Prostate gland (tissue), 2 donors: ENCODE measurements around the gene THSD8. TPM values are rescaled to one million over a fixed set of nuclear protein-coding genes. Genes with fewer than 3 reads are reported as not detected.

Experiments
- DNase-seq: peaks from one replicate; pipeline ENCODE4 v3.0.0-alpha.2; 2019; ENCODE audit warnings: low spot score
- H3K27ac ChIP-seq, 2 donors: fragments of 200-600 bp; sonication (generic); 2 replicates each; pipeline ENCODE4 v1.5.1; 2017 to 2019
- H3K27me3 ChIP-seq: fragments of 200-600 bp; sonication (generic); replicated peaks from 2 replicates; pipeline ENCODE4 v1.5.1; 2019; ENCODE audit not compliant: insufficient read depth
- H3K36me3 ChIP-seq, 2 donors: fragments of 200-600 bp; sonication (generic); 1 replicate in 1 of 2; 2 replicates in 1 of 2; pipeline versions ENCODE4 v1.5.1 to v1.8.1; 2017 to 2019
- H3K4me1 ChIP-seq: fragments of 200-600 bp; sonication (generic); replicated peaks from 2 replicates; pipeline ENCODE4 v1.5.1; 2019
- H3K4me3 ChIP-seq, 2 donors: fragments of 200-600 bp; sonication (generic); 2 replicates each; pipeline ENCODE4 v1.5.1; 2017 to 2019
- H3K9me3 ChIP-seq: fragments of 200-600 bp; sonication (generic); 2 replicates; pipeline ENCODE4 v1.5.1; 2017
- POLR2A ChIP-seq: fragments of 450-650 bp; IDR thresholded peaks from one replicate; pipeline ENCODE4 v1.6.1; 2016; ENCODE audit warnings: antibody characterized with exemption, mild to moderate bottlenecking
- POLR2AphosphoS5 ChIP-seq: sonication (generic); formaldehyde crosslinking; IDR thresholded peaks from one replicate; pipeline ENCODE4 v1.6.1; 2017; ENCODE audit warnings: antibody characterized with exemption
- WGBS: methylation state at CpG from one replicate; pipeline ENCODE4 v1.1.5; 2018; 5-methylcytosine and 5-hydroxymethylcytosine counted together
- intact Hi-C: fragments of 100-400 bp; cut with DNase I; formaldehyde crosslinking; loops from one replicate; pipeline ENCODE4 v1.14.2; 2022
- total RNA-seq, 2 donors: library from RNA; depleted of rRNA; stranded (reverse); fragments of >200 nt; gene quantifications; one replicate each; pipeline ENCODE4 v1.1.0, GENCODE V29; 2016
- TF ChIP-seq, protein P1 (sequence below), 4 experiments: fragments of 200-600 bp in 2 of 4; fragments of 450-650 bp in 2 of 4; sonication (generic) in 2 of 4; IDR thresholded peaks; 1 replicate in 3 of 4; 2 replicates in 1 of 4; pipeline ENCODE4 v1.5.1; 2016 to 2019; ENCODE audit warnings: antibody characterized with exemption in 4 of 4, mild to moderate bottlenecking in 2 of 4, moderate library complexity in 2 of 4

Gene THSD8
- total RNA-seq, 2 donors from 2014 or later = 0.91 TPM; not detected in 1

DNA sequence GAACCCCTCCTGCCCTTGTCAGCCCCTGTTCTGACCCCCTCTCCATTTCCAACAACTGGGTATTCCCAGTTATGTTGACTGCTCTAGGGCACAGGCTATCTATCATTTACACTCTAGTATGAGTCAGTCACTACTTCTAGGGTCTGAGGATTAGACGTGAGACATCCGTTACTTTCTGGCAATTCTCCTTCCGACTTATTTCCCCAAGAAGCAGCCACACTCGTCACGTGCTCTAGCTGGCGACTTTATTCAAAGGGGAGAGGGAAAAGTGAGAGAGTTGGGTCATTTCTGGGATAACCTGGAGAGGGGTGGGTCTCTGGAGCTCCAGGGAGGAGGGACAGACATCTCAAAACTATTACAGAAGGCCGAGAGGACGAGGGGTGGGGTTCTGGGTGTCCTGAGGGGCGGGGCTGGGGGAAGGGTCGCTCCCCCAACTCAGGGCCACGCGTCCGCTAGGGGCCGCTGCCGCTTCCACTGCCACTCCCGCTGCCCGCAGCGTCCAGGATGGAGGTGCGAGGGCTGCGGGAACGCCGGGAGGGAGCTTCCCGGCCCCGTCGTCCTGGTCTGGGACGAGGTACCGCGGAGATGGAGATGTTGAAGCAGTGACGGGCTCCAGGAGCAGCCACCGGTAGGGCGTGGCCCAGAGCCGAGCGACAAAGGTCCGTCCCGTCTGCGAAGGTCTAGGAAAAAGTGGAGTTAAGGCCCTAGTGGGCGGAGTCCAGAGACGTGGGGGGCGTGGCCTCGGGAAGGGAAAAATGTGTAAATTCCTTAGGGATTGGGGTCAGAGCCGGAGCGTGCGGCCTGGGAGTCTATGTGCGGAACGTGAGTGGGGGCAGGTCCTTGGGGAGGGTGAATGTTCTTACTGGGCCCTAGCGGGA, 23.6 kb downstream of the THSD8 start:
- Histone ChIP-seq H3K27ac (no peak overlapping the region), H3K4me3 (no peak overlapping the region), H3K9me3 (no peaks in the 10 kb centered on the region), H3K36me3 (no peaks in the 10 kb centered on the region), H3K27me3 (peaks cover 4% of the 10 kb centered on the region), H3K4me1 (no peaks in the 10 kb centered on the region)
- intact Hi-C loops = no loop called here
- DNase-seq = no peak
- WGBS = 6% methylated on average over 46 of the region's 46 CpGs
- TF ChIP-seq POLR2A = no peak
- TF ChIP-seq POLR2AphosphoS5 = no peak
- TF ChIP-seq, protein P1, sequence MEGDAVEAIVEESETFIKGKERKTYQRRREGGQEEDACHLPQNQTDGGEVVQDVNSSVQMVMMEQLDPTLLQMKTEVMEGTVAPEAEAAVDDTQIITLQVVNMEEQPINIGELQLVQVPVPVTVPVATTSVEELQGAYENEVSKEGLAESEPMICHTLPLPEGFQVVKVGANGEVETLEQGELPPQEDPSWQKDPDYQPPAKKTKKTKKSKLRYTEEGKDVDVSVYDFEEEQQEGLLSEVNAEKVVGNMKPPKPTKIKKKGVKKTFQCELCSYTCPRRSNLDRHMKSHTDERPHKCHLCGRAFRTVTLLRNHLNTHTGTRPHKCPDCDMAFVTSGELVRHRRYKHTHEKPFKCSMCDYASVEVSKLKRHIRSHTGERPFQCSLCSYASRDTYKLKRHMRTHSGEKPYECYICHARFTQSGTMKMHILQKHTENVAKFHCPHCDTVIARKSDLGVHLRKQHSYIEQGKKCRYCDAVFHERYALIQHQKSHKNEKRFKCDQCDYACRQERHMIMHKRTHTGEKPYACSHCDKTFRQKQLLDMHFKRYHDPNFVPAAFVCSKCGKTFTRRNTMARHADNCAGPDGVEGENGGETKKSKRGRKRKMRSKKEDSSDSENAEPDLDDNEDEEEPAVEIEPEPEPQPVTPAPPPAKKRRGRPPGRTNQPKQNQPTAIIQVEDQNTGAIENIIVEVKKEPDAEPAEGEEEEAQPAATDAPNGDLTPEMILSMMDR (IDR thresholded peaks at IDR 0.05) = no peak

DNA sequence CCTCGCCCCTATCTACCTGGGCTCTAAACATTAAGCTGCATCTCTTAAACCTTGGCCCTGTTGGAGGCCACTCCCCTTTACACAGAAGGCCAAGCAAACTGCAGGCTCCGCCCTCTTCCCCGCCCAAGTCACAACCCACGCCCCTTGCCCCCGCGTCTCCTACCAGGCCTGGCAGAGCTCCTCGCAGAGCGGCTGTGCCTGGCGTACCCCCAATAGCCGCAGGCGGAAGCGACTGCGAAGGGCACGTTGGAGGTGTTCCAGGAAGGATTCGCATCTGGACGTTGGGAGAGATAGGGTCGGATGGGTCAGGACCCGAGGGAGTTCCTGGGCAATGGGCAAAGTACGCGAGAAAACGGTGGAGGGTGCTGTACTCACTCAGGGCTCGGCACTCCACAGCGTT, 26.6 kb downstream of the THSD8 start:
- no peak for TF ChIP-seq POLR2A
- TF ChIP-seq, protein P1 (IDR thresholded peaks at IDR 0.05) = no peak
- TF ChIP-seq POLR2AphosphoS5 = no peak
- Histone ChIP-seq H3K27ac (no peak overlapping the region), H3K27me3 (peaks cover 4% of the 10 kb centered on the region), H3K9me3 (no peaks in the 10 kb centered on the region), H3K4me1 (no peaks in the 10 kb centered on the region), H3K36me3 (no peaks in the 10 kb centered on the region), H3K4me3 (no peak overlapping the region)
- no peak for DNase-seq
- 10% methylated on average over 23 of the region's 23 CpGs for WGBS
- intact Hi-C loops = no loop called here

DNA sequence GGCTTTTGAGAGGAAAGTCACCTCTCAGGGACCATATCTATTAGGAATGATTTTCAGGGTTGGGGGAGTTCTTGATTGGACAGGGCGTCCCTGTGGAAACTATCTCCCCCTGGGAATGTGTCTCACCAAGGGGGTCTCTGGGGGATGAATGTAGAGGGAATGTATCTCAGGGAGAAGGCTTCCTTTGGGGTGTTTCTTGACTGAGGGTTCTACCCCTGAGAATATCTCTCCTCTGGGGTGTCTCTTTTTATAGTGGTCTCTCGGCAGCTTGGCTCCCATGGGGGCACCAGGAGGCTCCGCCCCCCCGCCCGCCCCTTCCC, 31.5 kb downstream of the THSD8 start:
- peaks cover 6% of the 10 kb centered on the region for H3K4me1 ChIP-seq
- H3K36me3 ChIP-seq = no peaks in the 10 kb centered on the region
- 1% methylated on average over 5 of the region's 5 CpGs for WGBS
- H3K9me3 ChIP-seq = no peaks in the 10 kb centered on the region
- TF ChIP-seq, protein P1 (IDR thresholded peaks at IDR 0.05) = no peak
- TF ChIP-seq POLR2AphosphoS5 (no peak), POLR2A (no peak)
- peaks cover 23% of the 10 kb centered on the region for H3K27me3 ChIP-seq
- no peak for DNase-seq
- H3K27ac ChIP-seq = no peak overlapping the region
- intact Hi-C loops = no loop called here
- H3K4me3 ChIP-seq = peak overlapping the region in 1 of 2 donors; percentile 36

DNA sequence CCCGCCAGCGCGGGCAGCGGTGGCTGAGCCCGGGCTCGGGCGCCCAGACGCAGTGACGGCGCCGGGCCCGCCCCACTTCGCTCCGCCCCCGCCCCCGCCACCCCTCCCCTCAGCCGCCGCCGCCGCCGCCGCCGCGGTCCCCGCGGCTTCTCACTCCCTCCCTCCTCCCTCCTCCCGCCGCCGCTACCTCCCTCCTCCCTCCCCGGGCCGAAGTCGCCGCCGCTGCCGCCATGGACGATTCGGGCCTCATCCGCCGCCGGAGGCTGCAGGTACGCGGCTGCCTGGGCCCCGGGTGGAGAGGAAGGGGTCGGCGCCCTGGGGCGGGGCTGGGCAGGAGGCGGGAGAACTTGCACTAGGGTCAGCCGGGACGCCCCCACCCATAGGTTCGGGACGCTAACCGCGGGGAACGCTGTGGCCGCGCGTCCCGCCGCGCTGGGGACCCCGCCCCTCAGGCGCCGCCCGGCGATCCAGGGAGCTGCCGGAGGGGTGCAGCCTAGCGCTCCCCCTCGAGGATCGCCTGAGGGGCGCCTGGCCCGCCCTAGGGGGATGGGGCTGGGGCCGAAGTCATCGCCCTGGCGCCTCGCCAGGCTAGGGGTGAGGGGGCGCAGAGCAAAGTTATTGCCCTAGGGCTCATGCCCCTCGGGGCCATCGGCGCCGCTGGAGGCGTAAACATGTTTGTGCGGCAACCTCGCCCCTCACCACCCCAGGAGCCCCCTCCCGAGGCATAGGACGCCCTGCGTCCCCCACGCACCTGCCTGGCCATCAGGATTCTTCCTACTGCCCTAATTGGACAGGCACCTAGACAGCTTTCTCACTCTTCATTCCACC, 32.1 kb downstream of the THSD8 start:
- no peak overlapping the region for H3K27ac ChIP-seq
- H3K4me3 ChIP-seq = peak overlapping the region; percentile 17 to 36
- H3K27me3 ChIP-seq = peaks cover 27% of the 10 kb centered on the region
- no peaks in the 10 kb centered on the region for H3K9me3 ChIP-seq
- DNase-seq = no peak
- intact Hi-C loops = no loop called here
- H3K36me3 ChIP-seq = no peaks in the 10 kb centered on the region
- peaks cover 6% of the 10 kb centered on the region for H3K4me1 ChIP-seq
- TF ChIP-seq POLR2A (no peak), POLR2AphosphoS5 (no peak)
- TF ChIP-seq, protein P1 (IDR thresholded peaks at IDR 0.05) = no peak
- WGBS = under 1% methylated on average over 66 of the region's 87 CpGs
